SK-N-MC (cell line): Measurements from ENCODE around the gene VIPR2.

Source experiments
- DNase-seq: peaks from one replicate; pipeline ENCODE4 v3.0.0-alpha.2; 2011; ENCODE audit warnings: low read depth, low spot score
- H3K27ac ChIP-seq: fragments of 200-600 bp; sonication (generic); 2 replicates; pipeline ENCODE4 v1.5.1; 2016; ENCODE audit warnings: mixed run types
- H3K36me3 ChIP-seq: fragments of 200-600 bp; sonication (generic); 2 replicates; pipeline ENCODE4 v1.6.1; 2017; ENCODE audit warnings: antibody characterized with exemption, low read length, mixed read lengths; ENCODE audit not compliant: insufficient read depth
- H3K4me3 ChIP-seq: fragments of 200-600 bp; sonication (generic); 2 replicates; pipeline ENCODE4 v1.5.1; 2016
- H3K9ac ChIP-seq: fragments of 200-600 bp; sonication (generic); 2 replicates; pipeline ENCODE4 v1.8.0; 2017; ENCODE audit warnings: mixed run types, mixed read lengths; ENCODE audit not compliant: insufficient read length
- H3K9me3 ChIP-seq: fragments of 200-600 bp; sonication (generic); 2 replicates; pipeline ENCODE4 v1.6.1; 2017; ENCODE audit warnings: low read depth, mild to moderate bottlenecking, antibody characterized with exemption, low read length, moderate library complexity, mixed read lengths
- EZH2 ChIP-seq: fragments of 200-600 bp; sonication (generic); IDR thresholded peaks from one replicate; pipeline ENCODE4 v1.6.1; 2017; ENCODE audit warnings: antibody characterized with exemption
- FOXP2 ChIP-seq: optimal IDR thresholded peaks from 2 replicates; pipeline ENCODE3; 2011; ENCODE audit warnings: mild to moderate bottlenecking, moderate library complexity; ENCODE audit not compliant: insufficient read depth; ENCODE audit errors: extremely low read length, control extremely low read depth
- POLR2AphosphoS5 ChIP-seq: IDR thresholded peaks from 2 replicates; pipeline ENCODE4 v1.6.1; 2012; ENCODE audit warnings: mild to moderate bottlenecking, low read depth, low read length, borderline replicate concordance

The VIPR2 gene

GRCh38 chr7:159019111-159019510, 125.6 kb downstream of the VIPR2 start:
- Histone ChIP-seq H3K36me3 (no peaks in the 10 kb centered on the region), H3K4me3 (no peak overlapping the region), H3K9me3 (no peaks in the 10 kb centered on the region), H3K9ac (no peak overlapping the region), H3K27ac (no peak overlapping the region)
- no peak for TF ChIP-seq POLR2AphosphoS5
- no peak for TF ChIP-seq EZH2
- TF ChIP-seq FOXP2 = no peak
- DNase-seq = no peak

GRCh38 chr7:159017741-159018140, 126.9 kb downstream of the VIPR2 start:
- TF ChIP-seq POLR2AphosphoS5 (no peak), FOXP2 (no peak), EZH2 (no peak)
- Histone ChIP-seq H3K27ac (no peak overlapping the region), H3K9me3 (no peaks in the 10 kb centered on the region), H3K9ac (no peak overlapping the region), H3K36me3 (no peaks in the 10 kb centered on the region), H3K4me3 (no peak overlapping the region)
- no peak for DNase-seq

GRCh38 chr7:159017210-159017609, 127.5 kb downstream of the VIPR2 start:
- no peaks in the 10 kb centered on the region for H3K36me3 ChIP-seq
- H3K9me3 ChIP-seq = no peaks in the 10 kb centered on the region
- H3K4me3 ChIP-seq = no peak overlapping the region
- no peak overlapping the region for H3K27ac ChIP-seq
- no peak for TF ChIP-seq FOXP2
- TF ChIP-seq POLR2AphosphoS5 = no peak
- no peak for TF ChIP-seq EZH2
- DNase-seq = no peak
- H3K9ac ChIP-seq = no peak overlapping the region

- no peak overlapping the region for H3K27ac ChIP-seq
- no peaks in the 10 kb centered on the region for H3K9me3 ChIP-seq
- DNase-seq = no peak
- TF ChIP-seq EZH2 (no peak), FOXP2 (no peak), POLR2AphosphoS5 (no peak)
- no peaks in the 10 kb centered on the region for H3K36me3 ChIP-seq
- no peak overlapping the region for H3K4me3 ChIP-seq
- no peak overlapping the region for H3K9ac ChIP-seq
These were observed 128.1 kb downstream of the VIPR2 start for GRCh38 chr7:159016591-159016990.

- no peaks in the 10 kb centered on the region for H3K9me3 ChIP-seq
These were observed 128.9 kb downstream of the VIPR2 start for GRCh38 chr7:159015454-159016410.

GRCh38 chr7:159015081-159015453, 129.6 kb downstream of the VIPR2 start:
- no peak overlapping the region for H3K27ac ChIP-seq

More at GRCh38 chr7:159015454-159016410, 128.9 kb downstream of the VIPR2 start:
- no peak overlapping the region for H3K4me3 ChIP-seq
- TF ChIP-seq FOXP2 (no peak), EZH2 (no peak), POLR2AphosphoS5 (no peak)
- DNase-seq = no peak
- H3K36me3 ChIP-seq = no peaks in the 10 kb centered on the region
- H3K27ac ChIP-seq = no peak overlapping the region
- H3K9ac ChIP-seq = no peak overlapping the region

GRCh38 chr7:159014297-159015062, 130.2 kb downstream of the VIPR2 start:
- H3K27ac ChIP-seq = no peak overlapping the region
- no peaks in the 10 kb centered on the region for H3K36me3 ChIP-seq
- no peak overlapping the region for H3K9ac ChIP-seq
- H3K9me3 ChIP-seq = no peaks in the 10 kb centered on the region
- H3K4me3 ChIP-seq = no peak overlapping the region
- no peak for TF ChIP-seq FOXP2
- TF ChIP-seq EZH2 = no peak
- no peak for TF ChIP-seq POLR2AphosphoS5
- DNase-seq = no peak

More at GRCh38 chr7:159015081-159015453, 129.6 kb downstream of the VIPR2 start:
- Histone ChIP-seq H3K4me3 (no peak overlapping the region), H3K36me3 (no peaks in the 10 kb centered on the region), H3K9ac (no peak overlapping the region), H3K9me3 (no peaks in the 10 kb centered on the region)
- TF ChIP-seq POLR2AphosphoS5 (no peak), EZH2 (no peak), FOXP2 (no peak)
- DNase-seq = no peak

GRCh38 chr7:159013825-159014289, 130.8 kb downstream of the VIPR2 start:
- no peak for DNase-seq
- Histone ChIP-seq H3K9me3 (no peaks in the 10 kb centered on the region), H3K27ac (no peak overlapping the region), H3K4me3 (no peak overlapping the region), H3K36me3 (no peaks in the 10 kb centered on the region), H3K9ac (no peak overlapping the region)
- TF ChIP-seq POLR2AphosphoS5 = no peak
- no peak for TF ChIP-seq FOXP2
- no peak for TF ChIP-seq EZH2
